ENCODE measurements around the gene MAGI2.

DNA sequence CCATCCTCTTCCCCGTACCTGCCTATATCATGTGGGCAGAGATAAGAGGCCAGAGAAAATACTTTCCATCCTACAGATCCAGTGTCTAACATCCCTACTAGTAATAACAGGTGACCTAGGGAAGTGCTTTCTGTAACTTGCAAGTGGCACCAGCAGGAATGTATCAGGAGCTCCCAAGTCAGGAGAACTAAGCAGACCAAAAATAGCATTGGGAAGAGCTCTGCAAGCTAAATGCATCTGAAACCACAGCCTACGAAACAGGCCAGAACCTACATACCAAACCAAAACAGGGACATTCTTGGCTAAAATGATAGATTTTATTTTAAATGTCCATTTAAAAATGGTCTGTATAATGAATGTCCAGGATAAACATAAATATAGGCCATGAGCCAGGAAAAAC, 974.1 kb downstream of the MAGI2 start:
- TF ChIP-seq POLR2A (IDR thresholded peaks at IDR 0.05) = no peak
- no peak for TF ChIP-seq CTCF (IDR thresholded peaks at IDR 0.05)

Measured in body of pancreas (tissue), 4 donors.